H1 (cell line): ENCODE results near the gene NAV2.
A peak's percentile ranks its signal among the peaks of the same experiment; 100 is the strongest.

ENCODE experiments used
- BACH1 ChIP-seq: IDR thresholded peaks from 2 replicates; pipeline ENCODE4 v1.6.1; 2012; ENCODE audit warnings: low read length, improper control_type of control experiment
- BCL11A ChIP-seq, 2 experiments: IDR thresholded peaks; one replicate each; pipeline ENCODE4 v1.6.1; 2011; ENCODE audit warnings: low read depth in 2 of 2, low read length in 2 of 2, mild to moderate bottlenecking in 2 of 2
- CBX8 ChIP-seq: fragments of 300-800, 300-1000 bp; sonication (generic); IDR thresholded peaks from 2 replicates; pipeline ENCODE4 v1.7.1; 2016; ENCODE audit warnings: low read depth, low read length, borderline replicate concordance
- CTCF ChIP-seq, 3 experiments: IDR thresholded peaks; 1 replicate in 2 of 3; 2 replicates in 1 of 3; pipeline versions ENCODE4 v1.5.1 to v1.6.1; 2011; ENCODE audit warnings: low read length in 3 of 3, mild to moderate bottlenecking in 3 of 3, inconsistent platforms in 2 of 3, low read depth in 1 of 3, moderate library complexity in 1 of 3; ENCODE audit not compliant: insufficient read depth in 1 of 3; ENCODE audit errors: control extremely low read depth in 1 of 3
- EP300 ChIP-seq, 2 experiments: IDR thresholded peaks; 1 replicate in 1 of 2; 2 replicates in 1 of 2; pipeline ENCODE4 v1.6.1; 2011 to 2012; ENCODE audit warnings: low read depth in 2 of 2, low read length in 2 of 2, mild to moderate bottlenecking in 2 of 2, borderline replicate concordance in 1 of 2, inconsistent platforms in 1 of 2, moderate library complexity in 1 of 2
- JUN ChIP-seq: IDR thresholded peaks from 2 replicates; pipeline ENCODE4 v1.6.1; 2011; ENCODE audit warnings: low read depth, mild to moderate bottlenecking, improper control_type of control experiment, low read length
- POLR2A ChIP-seq, 2 experiments: IDR thresholded peaks; 1 replicate in 1 of 2; 2 replicates in 1 of 2; pipeline ENCODE4 v1.6.1; 2011; ENCODE audit warnings: low read depth in 2 of 2, low read length in 2 of 2, mild to moderate bottlenecking in 2 of 2; ENCODE audit errors: control extremely low read depth in 1 of 2
- POLR2AphosphoS5 ChIP-seq: IDR thresholded peaks from 2 replicates; pipeline ENCODE4 v1.6.1; 2011; ENCODE audit warnings: low read depth, low read length
- SIN3A ChIP-seq, 2 experiments: IDR thresholded peaks in 1 of 2; conservative IDR thresholded peaks in 1 of 2; 2 replicates each; pipeline ENCODE4 v1.6.1; 2011 to 2012; ENCODE audit warnings: low read length in 2 of 2, improper control_type of control experiment in 1 of 2, low read depth in 1 of 2, mild to moderate bottlenecking in 1 of 2
- SIRT6 ChIP-seq: IDR thresholded peaks from one replicate; pipeline ENCODE4 v1.7.1; 2012; ENCODE audit warnings: low read length, inconsistent platforms
- SRF ChIP-seq: IDR thresholded peaks from 2 replicates; pipeline ENCODE4 v1.6.1; 2011; ENCODE audit warnings: mild to moderate bottlenecking, low read depth, low read length, moderate library complexity
- TAF1 ChIP-seq: IDR thresholded peaks from 2 replicates; pipeline ENCODE4 v1.6.1; 2011; ENCODE audit warnings: mild to moderate bottlenecking, low read depth, low read length

GRCh38 chr11:19753451-19754106, 40.9 kb downstream of the NAV2 start:
- TF ChIP-seq SIRT6: no peak
- TF ChIP-seq BACH1: no peak
- TF ChIP-seq CTCF (IDR thresholded peaks at IDR 0.05; ENCODE audit: control extremely low read depth in 1 of 3, insufficient read depth in 1 of 3, low read depth in 1 of 3, low read length in 3 of 3): no peak
- no peak for TF ChIP-seq POLR2A (IDR thresholded peaks at IDR 0.05; ENCODE audit: control extremely low read depth in 1 of 2, low read depth in 2 of 2, low read length in 2 of 2)
- no peak for TF ChIP-seq TAF1
- no peak for TF ChIP-seq POLR2AphosphoS5
- TF ChIP-seq SRF: peak; percentile 94
- TF ChIP-seq BCL11A (IDR thresholded peaks at IDR 0.05; ENCODE audit: low read depth in 2 of 2, low read length in 2 of 2): no peak
- TF ChIP-seq JUN: no peak
- TF ChIP-seq SIN3A (conservative IDR thresholded peaks at IDR 0.05 in 1 of 2, IDR thresholded peaks at IDR 0.05 in 1 of 2; ENCODE audit: low read depth in 1 of 2, low read length in 2 of 2): no peak
- TF ChIP-seq EP300 (IDR thresholded peaks at IDR 0.05; ENCODE audit: borderline replicate concordance in 1 of 2, low read depth in 2 of 2, low read length in 2 of 2): no peak
- no peak for TF ChIP-seq CBX8
